Suprapubic skin (tissue), 4 donors: ENCODE results near the gene TAF5L. TPM values are rescaled to one million over a fixed set of nuclear protein-coding genes. Genes with fewer than 3 reads are reported as not detected.
"Not testable (repeated sequence)": the region's sequence is repeated elsewhere in the genome, so short reads cannot be mapped to it uniquely, and the experiment has no call there.

ENCODE experiments used
- DNase-seq, 2 donors: peaks; one replicate each; pipeline ENCODE4 v3.0.0-alpha.2; 2019; ENCODE audit warnings: low spot score in 2 of 2
- H3K27ac ChIP-seq: fragments of 200-600 bp; sonication (generic); one replicate; pipeline ENCODE4 v1.5.1; 2019
- H3K27me3 ChIP-seq: fragments of 200-600 bp; sonication (generic); one replicate; pipeline ENCODE4 v1.5.1; 2019
- H3K36me3 ChIP-seq: fragments of 200-600 bp; sonication (generic); one replicate; pipeline ENCODE4 v1.5.1; 2019
- H3K4me1 ChIP-seq: fragments of 200-600 bp; sonication (generic); one replicate; pipeline ENCODE4 v1.5.1; 2019
- H3K4me3 ChIP-seq: fragments of 200-600 bp; sonication (generic); one replicate; pipeline ENCODE4 v1.5.1; 2019; ENCODE audit warnings: mild to moderate bottlenecking
- H3K9me3 ChIP-seq: fragments of 200-600 bp; sonication (generic); one replicate; pipeline ENCODE4 v1.5.1; 2019
- EP300 ChIP-seq: sonication (generic); formaldehyde crosslinking; IDR thresholded peaks from one replicate; pipeline ENCODE4 v1.6.1; 2017; ENCODE audit warnings: antibody characterized with exemption
- POLR2A ChIP-seq, 2 donors: fragments of 450-650 bp; IDR thresholded peaks; one replicate each; pipeline ENCODE4 v1.6.1; 2017; ENCODE audit warnings: antibody characterized with exemption in 2 of 2, mild to moderate bottlenecking in 2 of 2, moderate library complexity in 2 of 2
- POLR2AphosphoS5 ChIP-seq, 3 donors: sonication (generic); formaldehyde crosslinking; IDR thresholded peaks; one replicate each; pipeline ENCODE4 v1.6.1; 2017; ENCODE audit warnings: antibody characterized with exemption in 3 of 3
- WGBS: methylation state at CpG from one replicate; pipeline ENCODE4 v1.1.5; 2018; 5-methylcytosine and 5-hydroxymethylcytosine counted together
- total RNA-seq, 4 donors: library from RNA; depleted of rRNA; stranded (reverse); fragments of >200 nt; gene quantifications; one replicate each; pipeline ENCODE4 v1.1.0, GENCODE V29; 2016
- TF ChIP-seq, protein P1 (sequence below), 2 donors: fragments of 200-600 bp in 1 of 2; fragments of 450-650 bp in 1 of 2; sonication (generic) in 1 of 2; IDR thresholded peaks; one replicate each; pipeline ENCODE4 v1.5.1; 2016 to 2019; ENCODE audit warnings: antibody characterized with exemption in 2 of 2, mild to moderate bottlenecking in 1 of 2, moderate library complexity in 1 of 2

Gene TAF5L
- total RNA-seq, 4 donors from 2014 or later: 10.5 to 16.8 (median 15.8) TPM

- no peak overlapping the region for H3K27ac ChIP-seq
- H3K4me1 ChIP-seq: no peaks in the 10 kb centered on the region
- H3K36me3 ChIP-seq: no peaks in the 10 kb centered on the region
- no peaks in the 10 kb centered on the region for H3K27me3 ChIP-seq
- H3K9me3 ChIP-seq: no peaks in the 10 kb centered on the region
- no peak for TF ChIP-seq EP300
- TF ChIP-seq POLR2A (IDR thresholded peaks at IDR 0.05): no peak
- no peak for TF ChIP-seq POLR2AphosphoS5 (IDR thresholded peaks at IDR 0.05)
- TF ChIP-seq, protein P1, sequence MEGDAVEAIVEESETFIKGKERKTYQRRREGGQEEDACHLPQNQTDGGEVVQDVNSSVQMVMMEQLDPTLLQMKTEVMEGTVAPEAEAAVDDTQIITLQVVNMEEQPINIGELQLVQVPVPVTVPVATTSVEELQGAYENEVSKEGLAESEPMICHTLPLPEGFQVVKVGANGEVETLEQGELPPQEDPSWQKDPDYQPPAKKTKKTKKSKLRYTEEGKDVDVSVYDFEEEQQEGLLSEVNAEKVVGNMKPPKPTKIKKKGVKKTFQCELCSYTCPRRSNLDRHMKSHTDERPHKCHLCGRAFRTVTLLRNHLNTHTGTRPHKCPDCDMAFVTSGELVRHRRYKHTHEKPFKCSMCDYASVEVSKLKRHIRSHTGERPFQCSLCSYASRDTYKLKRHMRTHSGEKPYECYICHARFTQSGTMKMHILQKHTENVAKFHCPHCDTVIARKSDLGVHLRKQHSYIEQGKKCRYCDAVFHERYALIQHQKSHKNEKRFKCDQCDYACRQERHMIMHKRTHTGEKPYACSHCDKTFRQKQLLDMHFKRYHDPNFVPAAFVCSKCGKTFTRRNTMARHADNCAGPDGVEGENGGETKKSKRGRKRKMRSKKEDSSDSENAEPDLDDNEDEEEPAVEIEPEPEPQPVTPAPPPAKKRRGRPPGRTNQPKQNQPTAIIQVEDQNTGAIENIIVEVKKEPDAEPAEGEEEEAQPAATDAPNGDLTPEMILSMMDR (IDR thresholded peaks at IDR 0.05): no peak
- 63% methylated on average over 13 of the region's 13 CpGs for WGBS
- no peak for DNase-seq
- H3K4me3 ChIP-seq: no peak overlapping the region
Measured at GRCh38 chr1:229567109-229567868, 58.6 kb downstream of the TAF5L start.

- H3K27ac ChIP-seq: no peak overlapping the region
- no peak overlapping the region for H3K4me3 ChIP-seq
- WGBS: 41% methylated on average over 5 of the region's 5 CpGs
- H3K36me3 ChIP-seq: no peaks in the 10 kb centered on the region
- no peaks in the 10 kb centered on the region for H3K27me3 ChIP-seq
- no peaks in the 10 kb centered on the region for H3K9me3 ChIP-seq
- DNase-seq: no peak
- peaks cover 6% of the 10 kb centered on the region for H3K4me1 ChIP-seq
- TF ChIP-seq POLR2A (IDR thresholded peaks at IDR 0.05) (no peak), EP300 (peak; percentile 61), POLR2AphosphoS5 (IDR thresholded peaks at IDR 0.05) (no peak)
Measured at GRCh38 chr1:229563701-229564100, 62.2 kb downstream of the TAF5L start.

GRCh38 chr1:229563241-229563640, 62.7 kb downstream of the TAF5L start:
- H3K36me3 ChIP-seq: no peaks in the 10 kb centered on the region
- H3K4me1 ChIP-seq: peaks cover 6% of the 10 kb centered on the region
- H3K27me3 ChIP-seq: no peaks in the 10 kb centered on the region
- peak overlapping the region; percentile 12 for H3K27ac ChIP-seq
- TF ChIP-seq EP300 (no peak), POLR2A (IDR thresholded peaks at IDR 0.05) (no peak), POLR2AphosphoS5 (IDR thresholded peaks at IDR 0.05) (no peak)
- TF ChIP-seq, protein P1 (IDR thresholded peaks at IDR 0.05): no peak
- no peaks in the 10 kb centered on the region for H3K9me3 ChIP-seq
- no peak for DNase-seq
- 64% methylated on average over 7 of the region's 7 CpGs for WGBS
- H3K4me3 ChIP-seq: no peak overlapping the region

DNA sequence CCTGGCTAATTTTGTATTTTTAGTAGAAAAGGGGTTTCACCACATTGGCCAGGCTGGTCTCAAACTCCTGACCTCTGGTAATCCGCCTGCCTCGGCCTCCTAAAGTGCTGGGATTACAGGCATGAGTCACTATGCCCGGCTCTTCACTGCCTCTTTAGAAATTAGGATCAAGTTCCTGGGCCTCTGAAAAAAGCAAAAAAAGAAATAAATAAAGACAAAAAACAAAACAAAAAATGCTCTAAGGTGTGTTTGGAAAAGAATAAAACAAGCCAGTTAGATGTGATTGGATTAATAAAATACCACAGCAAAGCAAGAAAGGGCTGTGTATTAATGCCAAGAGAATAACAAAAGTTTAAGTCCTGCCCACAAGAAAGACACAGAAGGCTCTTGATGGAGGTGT, 63.2 kb downstream of the TAF5L start:
- no peak overlapping the region for H3K27ac ChIP-seq
- no peaks in the 10 kb centered on the region for H3K9me3 ChIP-seq
- TF ChIP-seq EP300: no peak
- no peaks in the 10 kb centered on the region for H3K27me3 ChIP-seq
- H3K36me3 ChIP-seq: no peaks in the 10 kb centered on the region
- WGBS: 88% methylated on average over 3 of the region's 3 CpGs
- no peak for DNase-seq
- H3K4me1 ChIP-seq: peaks cover 7% of the 10 kb centered on the region
- H3K4me3 ChIP-seq: no peak overlapping the region

GRCh38 chr1:229561141-229561540, 64.8 kb downstream of the TAF5L start:
- TF ChIP-seq EP300: no peak
- no peak for TF ChIP-seq POLR2AphosphoS5 (IDR thresholded peaks at IDR 0.05)
- no peak for TF ChIP-seq POLR2A (IDR thresholded peaks at IDR 0.05)
- TF ChIP-seq, protein P1 (IDR thresholded peaks at IDR 0.05): no peak
- no peak for DNase-seq
- Histone ChIP-seq H3K27me3 (no peaks in the 10 kb centered on the region), H3K36me3 (no peaks in the 10 kb centered on the region), H3K4me3 (no peak overlapping the region), H3K27ac (no peak overlapping the region), H3K4me1 (peaks cover 22% of the 10 kb centered on the region), H3K9me3 (no peaks in the 10 kb centered on the region)
- WGBS: 77% methylated on average over 5 of the region's 5 CpGs

GRCh38 chr1:229560124-229560523, 65.8 kb downstream of the TAF5L start:
- WGBS: 94% methylated on average over 15 of the region's 15 CpGs
- peaks cover 30% of the 10 kb centered on the region for H3K4me1 ChIP-seq
- not testable (repeated sequence) for H3K4me3 ChIP-seq, H3K9me3 ChIP-seq, H3K27ac ChIP-seq, H3K36me3 ChIP-seq, DNase-seq, H3K27me3 ChIP-seq

- not testable (repeated sequence) for DNase-seq, H3K9me3 ChIP-seq, H3K36me3 ChIP-seq, H3K27me3 ChIP-seq
- Histone ChIP-seq H3K4me1 (peaks cover 34% of the 10 kb centered on the region), H3K4me3 (peak overlapping the region; percentile 97), H3K27ac (peak overlapping the region; percentile 90)
- WGBS: 32% methylated on average over 20 of the region's 20 CpGs
Measured at GRCh38 chr1:229559336-229559801, 66.6 kb downstream of the TAF5L start.
